Glomerular visceral epithelial cell (primary cell): ENCODE measurements around the gene FAM120A.

Source experiments
- DNase-seq: peaks from one replicate; pipeline ENCODE4 v3.0.0-alpha.2; 2016; ENCODE audit errors: extremely low spot score

FAM120A gene

GRCh38 chr9:93557366-93558137 is 106.1 kb downstream of the FAM120A start:
- DNase-seq: no peak

DNA sequence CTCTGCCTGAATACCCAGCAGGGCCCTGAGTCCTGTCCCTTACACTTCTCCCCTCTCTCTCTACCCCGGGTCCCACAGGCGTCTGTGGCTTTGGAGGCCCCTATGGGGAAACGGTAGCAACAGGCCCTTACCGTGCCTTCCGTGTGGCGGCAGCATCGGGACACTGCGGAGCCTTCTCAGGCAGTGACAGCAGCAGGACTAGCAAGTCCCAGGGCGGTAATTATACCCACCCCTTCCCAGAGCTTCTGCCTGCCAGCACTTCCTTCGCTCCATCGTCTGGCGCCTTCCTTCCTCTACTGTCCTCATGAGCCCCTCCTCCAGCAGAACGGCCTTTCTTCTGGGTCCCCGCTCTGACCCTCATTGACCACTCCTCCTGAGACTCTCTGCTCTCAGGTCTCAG is 107.0 kb downstream of the FAM120A start:
- no peak for DNase-seq

DNA sequence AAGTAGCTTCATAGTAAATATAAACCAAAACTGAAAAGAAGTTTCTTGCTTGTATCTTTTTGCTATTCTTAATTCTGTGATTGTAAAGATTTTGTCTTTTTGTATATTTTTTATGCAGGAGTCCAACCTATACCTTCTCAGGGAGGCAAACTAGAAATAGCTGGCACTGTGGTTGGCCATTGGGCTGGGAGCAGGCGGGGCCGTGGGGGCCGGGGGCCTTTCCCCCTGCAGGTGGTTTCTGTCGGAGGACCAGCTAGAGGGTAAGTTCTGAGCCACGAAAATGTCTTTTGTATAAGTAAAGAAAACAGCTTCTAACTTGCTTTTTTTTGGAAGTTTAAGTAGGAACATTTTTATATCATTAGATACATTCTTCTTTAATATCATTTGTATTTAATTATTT is 109.5 kb downstream of the FAM120A start:
- DNase-seq: no peak

GRCh38 chr9:93562157-93562556 is 110.7 kb downstream of the FAM120A start:
- no peak for DNase-seq

DNA sequence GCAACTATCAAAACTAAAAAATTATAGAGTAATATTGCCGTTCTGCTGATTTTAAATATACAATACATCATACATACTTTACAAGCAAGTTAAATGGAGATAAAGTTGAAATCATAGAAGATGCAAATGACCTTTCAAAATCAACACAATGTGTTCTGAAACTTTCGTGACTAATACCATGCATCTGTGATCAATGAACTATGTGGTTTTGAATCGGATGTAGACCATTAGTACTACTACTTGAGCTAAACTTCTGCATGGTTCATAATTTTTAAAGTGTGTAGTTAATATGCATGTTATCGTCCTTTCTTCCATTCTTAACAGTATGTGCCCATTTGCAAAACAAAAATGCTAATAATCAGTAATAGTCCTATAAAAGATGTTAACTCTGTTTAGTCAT is 113.6 kb downstream of the FAM120A start:
- no peak for DNase-seq

DNA sequence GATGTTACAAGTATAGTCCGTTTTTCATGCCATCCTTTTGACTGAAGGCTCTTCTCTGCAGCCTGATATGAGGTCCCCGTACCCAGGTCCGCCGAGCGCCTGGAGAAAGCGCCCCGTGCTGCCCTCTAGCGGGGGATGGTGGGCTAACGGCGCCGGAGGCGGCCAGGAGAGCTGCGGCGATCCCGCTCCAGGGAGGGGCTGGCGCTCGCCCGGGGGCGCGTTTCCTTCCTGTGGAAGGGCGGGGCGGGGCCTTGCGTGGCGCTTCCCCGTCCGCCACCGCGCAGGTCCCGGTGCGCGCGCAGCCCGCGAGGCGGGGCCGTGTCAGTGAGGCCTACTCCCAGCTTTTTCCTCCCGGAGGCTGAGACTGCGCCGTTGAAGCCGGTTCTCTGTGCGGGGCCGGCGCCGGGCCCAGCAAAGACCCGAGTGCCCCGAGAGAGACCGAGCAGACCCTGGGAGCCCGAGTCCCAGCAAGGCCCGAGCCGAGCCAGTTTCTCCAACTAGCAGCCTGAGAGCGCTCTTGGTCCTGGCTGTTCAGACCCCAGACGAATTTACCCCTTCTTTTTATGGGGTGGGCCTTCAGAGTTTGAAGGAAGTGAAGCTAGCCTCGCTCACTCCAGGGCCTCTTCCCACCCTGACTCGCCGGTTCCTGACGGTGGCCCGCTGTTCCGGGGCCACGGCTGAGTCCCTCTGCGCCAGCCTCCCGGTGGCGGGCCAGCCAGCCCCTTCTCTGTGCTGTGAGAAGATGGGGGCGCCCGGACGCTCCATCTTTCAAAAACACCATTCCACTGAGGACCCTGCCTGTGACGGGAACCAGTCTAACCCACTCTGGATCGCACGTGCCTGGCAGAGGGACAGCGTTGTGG is 115.2 kb downstream of the FAM120A start:
- peak; percentile 97 for DNase-seq

- no peak for DNase-seq
Measured at GRCh38 chr9:93567271-93567959, 115.9 kb downstream of the FAM120A start.

DNA sequence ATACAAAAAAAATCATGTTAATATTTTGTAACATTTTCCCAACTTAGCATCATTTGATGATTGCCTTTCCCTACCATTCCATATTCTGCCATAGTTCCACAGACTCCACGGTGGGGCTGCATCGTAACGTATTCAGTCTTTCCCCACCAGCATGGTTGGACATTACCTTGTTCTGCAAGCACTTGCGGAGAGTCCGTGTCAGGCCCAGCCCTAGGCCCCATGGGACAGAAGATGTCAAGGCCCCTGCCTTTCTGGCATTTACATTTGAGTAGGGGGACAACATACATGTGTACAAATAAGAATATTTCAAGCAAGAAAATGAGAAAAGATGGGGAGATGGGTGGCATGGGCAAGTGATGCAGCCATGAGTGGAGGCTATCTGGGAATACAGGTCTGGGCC is 116.7 kb downstream of the FAM120A start:
- DNase-seq: no peak

DNA sequence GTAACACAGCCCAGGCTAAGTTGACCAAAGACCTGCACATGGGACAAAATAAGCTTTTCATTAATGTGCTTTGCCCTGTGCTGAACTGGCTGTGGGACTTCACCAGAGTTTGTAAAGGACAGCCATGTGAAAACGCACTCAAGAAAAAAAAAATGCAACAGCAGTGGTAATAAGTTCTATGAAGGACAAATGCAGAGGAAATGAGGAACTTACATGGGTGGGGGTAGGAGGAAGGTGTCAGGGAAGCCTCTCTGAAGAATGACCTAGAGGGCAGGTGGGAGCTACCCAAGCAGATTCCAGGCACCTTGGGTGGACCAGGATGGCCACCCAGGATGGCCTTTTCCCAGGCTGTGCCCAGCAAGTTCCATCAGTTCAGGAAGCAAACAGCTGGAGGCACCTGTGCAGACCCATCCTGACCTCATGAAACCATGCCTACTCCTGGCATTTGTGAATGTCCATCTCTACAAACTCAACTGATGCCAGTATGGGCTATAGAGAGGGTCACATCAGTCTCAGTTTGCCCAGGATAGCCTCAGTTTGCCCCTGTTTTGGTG is 118.2 kb downstream of the FAM120A start:
- DNase-seq: no peak

DNA sequence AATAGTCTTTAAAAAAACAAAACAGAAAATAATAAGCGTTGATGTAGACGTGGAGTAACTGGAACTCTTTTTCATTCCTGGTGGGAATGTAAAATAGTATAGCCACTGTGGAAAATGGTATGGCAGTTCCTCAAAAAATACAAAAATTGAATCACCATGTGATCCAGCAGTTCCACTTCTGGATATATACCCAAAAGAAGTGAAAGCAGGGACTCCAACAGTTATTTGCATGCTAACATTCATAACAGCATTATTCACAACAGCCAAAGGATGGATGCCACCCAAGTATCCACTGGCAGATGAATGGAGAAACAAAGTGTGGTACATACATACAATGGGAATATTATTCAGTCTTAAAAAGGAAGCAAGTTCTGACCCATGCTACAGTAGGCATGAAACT is 120.7 kb downstream of the FAM120A start:
- DNase-seq: no peak

DNA sequence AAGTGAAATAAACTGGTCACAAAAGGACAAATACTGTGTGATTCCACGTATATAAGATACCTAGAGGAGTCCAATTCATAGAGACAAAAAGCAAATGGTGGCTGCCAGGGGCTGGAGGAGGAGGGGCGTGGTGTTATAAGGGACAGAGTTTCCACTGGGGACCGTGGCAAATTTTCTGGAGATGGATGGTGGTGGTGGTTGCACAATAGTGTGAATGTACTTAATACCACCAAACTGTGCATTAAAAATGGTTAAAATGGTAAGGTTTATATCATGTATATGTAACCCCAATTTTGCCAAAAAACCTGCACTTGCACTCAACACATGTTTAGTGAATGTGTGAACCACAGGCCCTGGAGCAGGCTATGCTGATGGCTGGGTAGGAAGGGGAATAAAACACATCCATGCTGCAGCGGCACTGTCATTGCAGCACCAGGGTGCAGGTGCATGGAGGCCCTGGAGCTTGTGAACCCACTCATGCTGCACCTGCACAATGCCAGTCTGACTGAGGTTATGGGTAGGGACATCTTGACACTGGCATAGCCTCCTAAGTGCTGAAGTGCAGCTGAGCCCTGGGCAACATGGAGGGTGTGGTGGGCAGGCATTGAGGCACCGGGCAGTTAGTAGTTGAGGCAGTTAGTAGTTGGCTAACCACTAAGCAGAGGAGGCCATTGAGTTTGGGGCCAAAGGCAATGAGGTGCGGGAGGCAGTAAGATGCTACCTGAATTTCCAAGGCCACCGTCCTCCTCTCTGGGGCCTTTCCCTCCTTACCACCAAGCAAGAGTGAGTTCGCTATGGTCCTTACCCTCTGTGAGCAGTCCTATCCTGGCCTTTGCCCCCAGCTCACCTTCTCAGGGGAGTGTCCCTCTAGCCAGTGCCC is 121.4 kb downstream of the FAM120A start:
- no peak for DNase-seq

DNA sequence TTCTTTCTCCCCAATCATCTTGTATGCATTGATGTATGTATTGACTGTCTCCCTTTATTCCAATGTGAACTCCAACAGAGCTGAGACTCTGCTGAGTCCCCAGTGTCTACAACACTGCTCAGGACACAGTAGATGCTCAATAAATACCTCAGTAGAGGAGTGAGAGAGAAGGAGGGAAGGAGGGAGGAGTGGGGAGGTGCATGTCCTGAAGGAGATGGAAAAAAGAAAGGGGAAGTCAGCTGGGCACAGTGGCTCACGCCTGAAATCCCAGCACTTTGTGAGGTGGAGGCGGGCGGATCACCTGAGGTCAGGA is 122.0 kb downstream of the FAM120A start:
- DNase-seq: no peak

- no peak for DNase-seq
Measured at GRCh38 chr9:93574091-93574899, 122.8 kb downstream of the FAM120A start.

DNA sequence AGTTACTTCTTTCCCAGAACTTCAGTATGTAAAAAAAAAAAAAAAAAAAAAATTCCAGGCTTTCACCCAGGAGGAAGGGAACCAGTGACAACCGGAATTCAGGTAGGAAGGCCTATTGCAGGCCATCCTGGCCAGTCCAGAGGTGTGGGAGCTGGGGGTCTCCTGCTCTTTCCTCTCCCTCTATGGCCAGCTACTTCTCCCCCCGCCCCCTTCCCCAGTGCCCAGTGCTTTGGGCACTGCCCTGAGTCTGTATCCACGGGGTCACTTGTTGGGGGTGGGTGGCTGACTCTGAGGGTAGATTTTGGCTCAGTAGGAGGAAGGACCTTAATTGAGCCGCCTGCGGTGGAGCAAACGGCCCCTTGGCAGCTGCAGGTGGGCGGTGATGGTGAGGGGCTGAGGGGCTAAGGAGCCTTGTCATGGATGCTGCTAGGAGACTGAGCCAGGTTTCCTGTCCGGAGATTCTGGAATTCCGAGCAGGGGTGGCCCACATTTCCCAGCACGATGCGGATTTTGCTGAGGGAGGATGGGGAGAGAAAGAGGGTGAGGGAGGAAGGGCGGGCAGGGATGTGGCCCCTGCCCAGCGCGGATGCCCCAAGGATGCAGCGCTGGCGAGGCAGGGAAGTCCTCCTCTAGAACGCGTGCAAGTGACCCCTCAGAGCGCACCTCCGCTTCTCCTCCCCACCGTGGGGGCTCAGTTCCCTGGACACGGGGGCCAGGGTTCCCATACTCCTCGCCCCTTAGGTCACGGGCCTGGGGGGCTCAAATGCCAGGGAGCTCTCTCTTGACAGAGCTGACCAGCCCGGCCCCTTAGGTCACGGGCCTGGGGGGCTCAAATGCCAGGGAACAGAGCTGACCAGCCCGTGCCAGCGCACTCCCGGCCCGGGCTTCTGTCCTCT is 123.7 kb downstream of the FAM120A start:
- no peak for DNase-seq

DNA sequence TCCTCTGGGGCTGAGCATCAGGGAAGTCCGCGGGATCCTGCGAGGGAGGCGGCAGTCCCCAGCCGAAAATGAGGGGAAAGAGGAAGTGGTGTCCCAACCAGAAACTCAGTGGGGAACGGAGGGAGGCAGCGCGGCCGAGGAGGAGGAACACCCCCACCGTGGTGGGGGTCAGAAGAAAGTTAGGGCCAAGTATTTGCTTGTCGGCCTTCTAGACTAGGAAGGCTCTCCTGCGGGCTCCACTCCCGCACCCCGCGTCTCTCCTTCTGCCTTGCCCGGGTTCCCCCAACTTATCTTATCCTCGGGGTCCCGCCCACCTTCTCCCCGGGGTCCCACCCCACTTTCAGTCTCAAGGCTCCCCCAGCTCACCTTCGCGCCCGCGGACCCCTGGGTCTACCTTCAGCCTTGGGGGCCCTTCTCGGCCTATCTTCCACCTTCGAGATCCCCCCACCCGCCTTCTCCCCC is 124.3 kb downstream of the FAM120A start:
- peak; percentile 54 for DNase-seq

DNA sequence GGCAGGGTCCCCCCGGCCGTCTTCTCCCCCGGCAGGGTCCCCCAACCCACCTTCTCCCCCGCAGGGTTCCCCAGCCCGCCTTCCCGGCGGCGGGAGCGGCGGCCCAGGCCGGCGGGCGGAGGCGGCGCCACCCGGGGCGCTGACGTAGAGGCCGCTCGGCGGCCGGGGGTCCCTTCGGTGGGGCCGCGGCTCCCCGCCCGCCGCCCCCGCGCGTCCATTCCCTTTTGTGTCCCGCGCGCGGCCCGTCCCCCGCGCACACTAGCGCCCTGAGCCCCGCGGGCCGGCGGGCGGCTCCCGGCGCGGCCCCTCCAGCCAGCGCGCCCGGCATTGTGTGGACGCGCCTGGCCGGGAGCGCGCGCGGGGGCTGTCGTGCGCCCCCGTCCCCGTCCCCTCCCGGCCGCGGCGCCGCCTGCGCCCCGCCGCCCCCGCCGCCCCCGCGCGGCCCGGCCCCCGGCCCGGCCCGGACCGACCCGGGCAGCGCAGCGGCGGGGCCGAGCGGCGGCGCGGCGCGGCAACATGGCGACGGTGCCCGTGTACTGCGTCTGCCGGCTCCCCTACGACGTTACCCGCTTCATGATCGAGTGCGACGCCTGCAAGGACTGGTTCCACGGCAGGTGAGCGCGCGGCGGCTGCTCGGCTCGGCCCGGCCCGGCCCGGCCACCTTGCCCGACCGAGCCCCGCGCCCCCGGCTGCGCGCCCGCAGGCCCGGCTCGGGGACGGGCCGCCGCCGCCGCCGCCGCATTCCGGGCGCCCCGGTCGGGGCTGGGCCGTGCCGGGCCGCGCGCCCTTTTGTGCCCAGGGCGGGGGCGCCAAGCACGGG is 125.0 kb downstream of the FAM120A start, which contains the start of gene PHF2:
TSS of gene PHF2 (plus strand) at position 327 of the 820 bp plus-strand sequence. CDS start at position 517, 190 bp downstream.
- peak; percentile 35 for DNase-seq

DNA sequence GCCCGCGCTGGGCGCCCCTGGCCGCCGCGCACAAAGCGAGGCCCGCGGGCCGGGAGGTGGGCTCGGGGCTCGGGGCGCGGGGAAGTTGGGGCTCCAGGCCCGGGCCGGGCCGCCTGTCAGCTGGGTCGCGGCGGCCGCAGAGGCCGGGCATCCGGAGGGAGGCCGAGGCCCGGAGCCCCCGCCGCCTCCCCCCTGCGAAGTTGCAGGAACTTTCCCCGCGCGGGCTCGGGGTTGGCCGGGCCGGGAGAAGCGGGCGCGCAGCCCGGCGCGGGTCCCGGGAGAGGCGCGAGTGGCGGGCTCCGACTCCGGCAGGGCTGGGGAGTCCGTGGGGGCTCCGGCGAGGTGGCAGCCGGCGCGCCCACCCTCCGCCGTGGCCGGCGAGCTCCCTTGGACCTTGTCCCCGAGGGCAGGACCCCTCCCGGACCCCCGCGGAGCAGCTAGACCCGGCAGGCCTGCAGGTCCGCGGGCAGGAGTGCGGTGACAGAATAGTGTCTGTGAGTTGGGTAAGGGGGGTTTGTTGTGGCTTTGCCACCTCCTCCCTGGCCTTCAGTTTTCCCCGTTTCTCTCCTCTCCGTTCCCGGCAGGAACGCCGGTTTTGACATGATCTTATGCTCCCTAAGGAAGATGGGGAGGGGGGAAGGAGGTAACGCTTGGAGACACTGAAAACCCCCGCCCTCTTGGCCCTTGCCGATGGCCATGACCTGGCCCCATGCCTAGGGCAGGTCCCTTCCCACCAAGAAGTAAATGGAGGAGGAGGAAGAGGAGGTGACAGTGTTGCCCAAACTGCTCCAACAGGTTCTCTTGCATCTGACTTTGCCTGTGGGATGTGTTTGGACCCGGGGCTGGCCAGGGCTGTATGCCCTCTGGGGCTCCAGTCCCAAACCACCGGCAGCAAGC is 125.8 kb downstream of the FAM120A start:
- DNase-seq: no peak
